Measurements from ENCODE around the gene PTGES3.

DNA sequence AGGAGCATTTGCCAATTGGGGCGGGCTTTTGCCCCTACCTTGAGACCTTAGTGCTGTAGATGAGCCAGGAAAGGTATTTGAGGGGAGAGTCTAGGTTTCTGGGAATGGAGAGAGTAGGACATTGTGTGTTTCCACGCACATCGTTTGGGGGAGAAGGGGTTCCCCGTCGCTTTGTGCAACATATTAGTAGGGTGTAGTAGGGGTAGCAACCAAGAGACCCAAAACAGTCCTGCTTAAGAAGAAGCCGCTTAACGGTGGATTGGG, 694 bp upstream of the PTGES3 start:
- TF ChIP-seq, protein P1, sequence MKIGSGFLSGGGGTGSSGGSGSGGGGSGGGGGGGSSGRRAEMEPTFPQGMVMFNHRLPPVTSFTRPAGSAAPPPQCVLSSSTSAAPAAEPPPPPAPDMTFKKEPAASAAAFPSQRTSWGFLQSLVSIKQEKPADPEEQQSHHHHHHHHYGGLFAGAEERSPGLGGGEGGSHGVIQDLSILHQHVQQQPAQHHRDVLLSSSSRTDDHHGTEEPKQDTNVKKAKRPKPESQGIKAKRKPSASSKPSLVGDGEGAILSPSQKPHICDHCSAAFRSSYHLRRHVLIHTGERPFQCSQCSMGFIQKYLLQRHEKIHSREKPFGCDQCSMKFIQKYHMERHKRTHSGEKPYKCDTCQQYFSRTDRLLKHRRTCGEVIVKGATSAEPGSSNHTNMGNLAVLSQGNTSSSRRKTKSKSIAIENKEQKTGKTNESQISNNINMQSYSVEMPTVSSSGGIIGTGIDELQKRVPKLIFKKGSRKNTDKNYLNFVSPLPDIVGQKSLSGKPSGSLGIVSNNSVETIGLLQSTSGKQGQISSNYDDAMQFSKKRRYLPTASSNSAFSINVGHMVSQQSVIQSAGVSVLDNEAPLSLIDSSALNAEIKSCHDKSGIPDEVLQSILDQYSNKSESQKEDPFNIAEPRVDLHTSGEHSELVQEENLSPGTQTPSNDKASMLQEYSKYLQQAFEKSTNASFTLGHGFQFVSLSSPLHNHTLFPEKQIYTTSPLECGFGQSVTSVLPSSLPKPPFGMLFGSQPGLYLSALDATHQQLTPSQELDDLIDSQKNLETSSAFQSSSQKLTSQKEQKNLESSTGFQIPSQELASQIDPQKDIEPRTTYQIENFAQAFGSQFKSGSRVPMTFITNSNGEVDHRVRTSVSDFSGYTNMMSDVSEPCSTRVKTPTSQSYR (CRISPR knock-in tag; IDR thresholded peaks at IDR 0.05) = no peak
- TF ChIP-seq ZBTB21 (CRISPR knock-in tag; IDR thresholded peaks at IDR 0.05; ENCODE audit: borderline replicate concordance) = no peak
- no peak for TF ChIP-seq CTCF (IDR thresholded peaks at IDR 0.05)
- TF ChIP-seq E2F1 (CRISPR knock-in tag; IDR thresholded peaks at IDR 0.05) = no peak
- no peak for TF ChIP-seq CREM (CRISPR knock-in tag; IDR thresholded peaks at IDR 0.05)
- TF ChIP-seq SP1 (CRISPR knock-in tag; conservative IDR thresholded peaks at IDR 0.05) = no peak
- no peak for TF ChIP-seq ZBTB43 (CRISPR knock-in tag; IDR thresholded peaks at IDR 0.05)
- no peak for TF ChIP-seq ATF1 (CRISPR knock-in tag; IDR thresholded peaks at IDR 0.05)
- TF ChIP-seq NR3C1 (CRISPR knock-in tag; conservative IDR thresholded peaks at IDR 0.05; ENCODE audit: low read depth) = no peak
- no peak for TF ChIP-seq ZNF317 (CRISPR knock-in tag; IDR thresholded peaks at IDR 0.05; ENCODE audit: borderline replicate concordance, low read depth)
- no peak for TF ChIP-seq ZNF138 (CRISPR knock-in tag; conservative IDR thresholded peaks at IDR 0.05)
